MM.1S (cell line): Measurements from ENCODE around the gene HABP2.

Source experiments
- DNase-seq: peaks from one replicate; pipeline ENCODE4 v3.0.0-alpha.2; 2015
- H2AFZ ChIP-seq: fragments of 300-600 bp; sonication (generic); 2 replicates; pipeline ENCODE4 v1.6.0; 2016; ENCODE audit warnings: antibody characterized with exemption, low read length
- H3F3A ChIP-seq: fragments of 300-600 bp; sonication (generic); 2 replicates; pipeline ENCODE4 v1.6.1; 2016; ENCODE audit warnings: mild to moderate bottlenecking, antibody characterized with exemption, low read length, moderate library complexity, mixed read lengths; ENCODE audit not compliant: insufficient read depth
- H3K27ac ChIP-seq: fragments of 300-600 bp; sonication (generic); 2 replicates; pipeline ENCODE4 v1.5.1; 2016; ENCODE audit warnings: mild to moderate bottlenecking, low read length
- H3K27me3 ChIP-seq: fragments of 300-600 bp; sonication (generic); replicated peaks from 2 replicates; pipeline ENCODE4 v1.6.0; 2016; ENCODE audit warnings: low read length; ENCODE audit not compliant: insufficient read depth
- H3K36me3 ChIP-seq: fragments of 300-600 bp; sonication (generic); replicated peaks from 2 replicates; pipeline ENCODE4 v1.6.1; 2016; ENCODE audit warnings: mild to moderate bottlenecking, low read length, mixed read lengths; ENCODE audit not compliant: insufficient read depth
- H3K4me1 ChIP-seq: fragments of 300-600 bp; sonication (generic); 2 replicates; pipeline ENCODE4 v1.6.1; 2016; ENCODE audit warnings: low read length, mixed read lengths
- H3K4me2 ChIP-seq: fragments of 300-600 bp; sonication (generic); 2 replicates; pipeline ENCODE4 v1.6.0; 2016; ENCODE audit warnings: low read depth, low read length
- H3K4me3 ChIP-seq: fragments of 300-600 bp; sonication (generic); 2 replicates; pipeline ENCODE4 v1.5.1; 2016; ENCODE audit warnings: low read length, mixed read lengths
- H3K79me2 ChIP-seq: fragments of 300-600 bp; sonication (generic); 2 replicates; pipeline ENCODE4 v1.6.1; 2016; ENCODE audit warnings: mixed run types, low read length, mixed read lengths
- H3K9ac ChIP-seq: fragments of 300-600 bp; sonication (generic); 2 replicates; pipeline ENCODE4 v1.6.1; 2016; ENCODE audit warnings: low read length, mixed read lengths
- H3K9me2 ChIP-seq: fragments of 300-600 bp; sonication (generic); replicated peaks from 2 replicates; pipeline ENCODE4 v1.6.1; 2016; ENCODE audit warnings: mild to moderate bottlenecking, low read length, mixed read lengths; ENCODE audit not compliant: insufficient read depth
- H3K9me3 ChIP-seq: fragments of 300-600 bp; sonication (generic); replicated peaks from 2 replicates; pipeline ENCODE4 v1.6.1; 2016; ENCODE audit warnings: mild to moderate bottlenecking, low read length, mixed read lengths; ENCODE audit not compliant: insufficient read depth
- H4K20me1 ChIP-seq: fragments of 300-600 bp; sonication (generic); 2 replicates; pipeline ENCODE4 v1.6.1; 2016; ENCODE audit warnings: mild to moderate bottlenecking, low read length, moderate library complexity, mixed read lengths; ENCODE audit not compliant: insufficient read depth
- EZH2 ChIP-seq: fragments of 300-600 bp; sonication (generic); optimal IDR thresholded peaks from 2 replicates; pipeline ENCODE3; 2017; ENCODE audit warnings: low read depth, mild to moderate bottlenecking, antibody characterized with exemption, low read length, mixed read lengths
- EZH2phosphoT487 ChIP-seq: fragments of 300-600 bp; sonication (generic); IDR thresholded peaks from 2 replicates; pipeline ENCODE4 v1.6.1; 2018; ENCODE audit warnings: antibody characterized with exemption, low read length
- TF ChIP-seq, protein P1 (sequence below): fragments of 300-600 bp; sonication (generic); IDR thresholded peaks from 2 replicates; pipeline ENCODE4 v1.5.1; 2016; ENCODE audit warnings: antibody characterized with exemption, low read length, mixed read lengths

The HABP2 gene

DNA sequence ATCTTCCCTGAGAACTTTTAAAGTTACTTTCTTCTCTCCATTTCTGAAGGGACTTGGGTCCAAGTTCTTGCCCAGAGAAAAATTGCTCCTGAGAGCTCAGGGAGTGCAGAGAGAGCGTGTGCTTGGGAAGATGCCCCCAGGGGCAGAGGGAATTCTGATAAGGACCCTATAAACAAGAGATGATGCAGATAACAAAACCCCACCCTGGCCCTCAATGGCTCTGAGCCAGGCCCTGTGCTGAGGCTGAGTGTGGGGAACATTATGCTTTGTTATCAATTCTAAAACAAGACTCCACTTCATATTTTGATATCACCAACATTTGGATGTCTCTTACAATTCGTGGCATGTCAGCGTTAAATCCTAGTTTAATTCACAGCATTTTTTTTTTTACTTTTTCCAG, 34.4 kb upstream of the HABP2 start:
- TF ChIP-seq EZH2 (no peak), EZH2phosphoT487 (no peak)
- TF ChIP-seq, protein P1, sequence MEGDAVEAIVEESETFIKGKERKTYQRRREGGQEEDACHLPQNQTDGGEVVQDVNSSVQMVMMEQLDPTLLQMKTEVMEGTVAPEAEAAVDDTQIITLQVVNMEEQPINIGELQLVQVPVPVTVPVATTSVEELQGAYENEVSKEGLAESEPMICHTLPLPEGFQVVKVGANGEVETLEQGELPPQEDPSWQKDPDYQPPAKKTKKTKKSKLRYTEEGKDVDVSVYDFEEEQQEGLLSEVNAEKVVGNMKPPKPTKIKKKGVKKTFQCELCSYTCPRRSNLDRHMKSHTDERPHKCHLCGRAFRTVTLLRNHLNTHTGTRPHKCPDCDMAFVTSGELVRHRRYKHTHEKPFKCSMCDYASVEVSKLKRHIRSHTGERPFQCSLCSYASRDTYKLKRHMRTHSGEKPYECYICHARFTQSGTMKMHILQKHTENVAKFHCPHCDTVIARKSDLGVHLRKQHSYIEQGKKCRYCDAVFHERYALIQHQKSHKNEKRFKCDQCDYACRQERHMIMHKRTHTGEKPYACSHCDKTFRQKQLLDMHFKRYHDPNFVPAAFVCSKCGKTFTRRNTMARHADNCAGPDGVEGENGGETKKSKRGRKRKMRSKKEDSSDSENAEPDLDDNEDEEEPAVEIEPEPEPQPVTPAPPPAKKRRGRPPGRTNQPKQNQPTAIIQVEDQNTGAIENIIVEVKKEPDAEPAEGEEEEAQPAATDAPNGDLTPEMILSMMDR: no peak
- H2AFZ ChIP-seq: no peak overlapping the region

DNA sequence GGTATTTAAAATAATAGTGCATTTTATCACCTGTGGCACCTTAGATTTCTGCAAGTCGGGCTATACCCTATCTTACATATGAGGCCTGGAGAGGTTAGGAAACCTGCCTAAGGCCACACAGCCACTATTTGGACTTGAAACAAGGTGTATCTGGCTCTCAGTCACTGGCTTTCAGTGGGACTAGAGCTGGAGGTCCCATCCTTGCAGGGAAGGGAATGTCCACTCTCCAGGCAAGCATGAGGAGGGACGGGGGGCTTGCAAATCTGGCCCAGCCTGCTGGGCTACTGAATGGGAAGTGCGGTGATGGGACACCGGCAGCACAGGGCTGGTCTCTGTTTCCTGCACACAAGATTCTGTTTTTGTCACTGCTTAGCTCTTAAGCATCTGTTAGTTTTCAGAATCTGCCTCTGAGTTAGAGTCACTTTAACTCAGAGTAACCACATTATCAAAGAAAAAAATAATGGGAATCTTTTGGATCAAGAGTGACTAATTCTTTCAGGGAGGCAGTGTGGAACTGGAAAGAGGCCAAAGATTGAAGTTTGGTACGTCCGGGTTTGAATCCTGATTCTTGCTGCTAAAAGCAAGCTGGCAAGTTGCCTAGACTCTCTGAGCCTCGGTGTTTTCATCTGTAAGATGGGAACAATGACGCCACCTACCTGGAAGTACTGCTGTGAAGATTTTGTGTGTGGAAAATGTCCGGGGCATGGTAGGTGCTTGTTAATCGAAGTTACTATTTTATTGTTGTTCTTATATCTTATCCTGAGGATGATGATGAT, 33.8 kb upstream of the HABP2 start:
- Histone ChIP-seq H3K27me3 (no peaks in the 10 kb centered on the region), H3K79me2 (no peaks in the 10 kb centered on the region), H3K4me1 (no peaks in the 10 kb centered on the region), H3K9me3 (no peaks in the 10 kb centered on the region), H3F3A (no peaks in the 10 kb centered on the region), H2AFZ (no peak overlapping the region), H3K4me3 (no peak overlapping the region), H3K9me2 (no peaks in the 10 kb centered on the region), H3K36me3 (no peaks in the 10 kb centered on the region), H4K20me1 (no peaks in the 10 kb centered on the region), H3K27ac (no peak overlapping the region), H3K4me2 (no peak overlapping the region), H3K9ac (no peak overlapping the region)
- no peak for DNase-seq
- TF ChIP-seq EZH2phosphoT487 (no peak), EZH2 (no peak)
- TF ChIP-seq, protein P1: no peak

More for the DNA sequence above, 34.4 kb upstream of the HABP2 start:
- no peaks in the 10 kb centered on the region for H3K9me2 ChIP-seq
- H3K9me3 ChIP-seq: no peaks in the 10 kb centered on the region
- H3K79me2 ChIP-seq: no peaks in the 10 kb centered on the region
- H3K27ac ChIP-seq: no peak overlapping the region
- no peaks in the 10 kb centered on the region for H3K4me1 ChIP-seq
- no peak overlapping the region for H3K9ac ChIP-seq
- no peaks in the 10 kb centered on the region for H4K20me1 ChIP-seq
- no peak overlapping the region for H3K4me2 ChIP-seq
- no peak overlapping the region for H3K4me3 ChIP-seq
- H3K36me3 ChIP-seq: no peaks in the 10 kb centered on the region
- H3K27me3 ChIP-seq: no peaks in the 10 kb centered on the region
- no peaks in the 10 kb centered on the region for H3F3A ChIP-seq
- DNase-seq: no peak

DNA sequence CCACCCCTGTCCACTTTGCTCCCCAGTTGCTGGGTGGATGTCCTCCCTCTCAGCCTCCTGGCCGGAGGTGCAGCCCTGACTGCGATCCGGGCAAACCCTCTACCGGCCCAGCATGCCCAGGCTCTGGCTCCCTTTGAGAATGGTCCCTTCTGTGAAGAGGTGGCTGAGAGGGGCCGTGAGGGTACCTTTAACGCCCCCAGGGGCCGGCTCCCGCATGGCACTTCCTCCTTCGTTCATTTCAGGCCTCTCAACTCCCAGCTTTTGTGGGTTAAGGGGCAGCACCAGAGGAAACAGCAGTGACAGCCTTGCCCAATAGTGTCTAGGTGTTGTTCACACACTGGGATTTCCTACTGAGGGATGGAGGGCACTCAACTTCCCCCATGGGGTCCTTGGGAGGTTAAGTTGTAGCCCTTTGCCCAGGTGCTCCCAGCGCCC, 33.2 kb upstream of the HABP2 start:
- Histone ChIP-seq H3K9me2 (no peaks in the 10 kb centered on the region), H3K4me2 (no peak overlapping the region), H3K36me3 (no peaks in the 10 kb centered on the region), H3K4me1 (no peaks in the 10 kb centered on the region), H3F3A (no peaks in the 10 kb centered on the region), H3K9me3 (no peaks in the 10 kb centered on the region), H4K20me1 (no peaks in the 10 kb centered on the region), H3K27ac (no peak overlapping the region), H3K27me3 (no peaks in the 10 kb centered on the region), H3K79me2 (no peaks in the 10 kb centered on the region), H3K4me3 (no peak overlapping the region), H2AFZ (no peak overlapping the region), H3K9ac (no peak overlapping the region)
- no peak for DNase-seq
- TF ChIP-seq EZH2: no peak

DNA sequence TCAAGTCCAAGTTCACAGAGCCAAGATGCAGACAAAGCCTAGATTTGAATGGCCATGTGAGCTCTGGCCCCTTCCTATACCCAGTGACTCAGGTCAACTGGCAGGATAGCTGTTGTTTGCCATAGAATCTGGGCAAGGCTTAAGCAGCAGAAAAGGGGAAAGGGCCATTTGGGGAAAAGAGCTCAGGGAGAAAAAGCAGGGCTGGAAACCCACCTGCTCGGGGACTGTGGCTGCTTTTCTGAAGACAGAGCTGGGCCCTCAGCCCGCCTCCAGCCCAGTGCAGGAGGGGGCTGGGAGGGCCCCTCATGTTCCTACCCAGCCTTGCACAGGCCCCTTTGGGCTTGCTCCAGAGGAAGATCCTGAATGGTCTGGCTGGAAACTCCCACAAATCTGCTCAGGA, 32.6 kb upstream of the HABP2 start:
- Histone ChIP-seq H3K4me1 (no peaks in the 10 kb centered on the region), H3K4me3 (no peak overlapping the region), H4K20me1 (no peaks in the 10 kb centered on the region), H3K9ac (no peak overlapping the region), H3K9me2 (no peaks in the 10 kb centered on the region), H3K4me2 (no peak overlapping the region), H3K79me2 (no peaks in the 10 kb centered on the region), H3F3A (no peaks in the 10 kb centered on the region), H3K27me3 (no peaks in the 10 kb centered on the region), H3K9me3 (no peaks in the 10 kb centered on the region), H3K27ac (no peak overlapping the region), H2AFZ (no peak overlapping the region), H3K36me3 (no peaks in the 10 kb centered on the region)
- TF ChIP-seq EZH2phosphoT487 (no peak), EZH2 (no peak)
- DNase-seq: no peak
